NCI-H146 (cell line): ENCODE measurements around the gene CHST15.

Experiments
- DNase-seq: peaks from one replicate; lab custom pipeline; 2025; lab: John Stamatoyannopoulos, UW

The CHST15 gene

DNA sequence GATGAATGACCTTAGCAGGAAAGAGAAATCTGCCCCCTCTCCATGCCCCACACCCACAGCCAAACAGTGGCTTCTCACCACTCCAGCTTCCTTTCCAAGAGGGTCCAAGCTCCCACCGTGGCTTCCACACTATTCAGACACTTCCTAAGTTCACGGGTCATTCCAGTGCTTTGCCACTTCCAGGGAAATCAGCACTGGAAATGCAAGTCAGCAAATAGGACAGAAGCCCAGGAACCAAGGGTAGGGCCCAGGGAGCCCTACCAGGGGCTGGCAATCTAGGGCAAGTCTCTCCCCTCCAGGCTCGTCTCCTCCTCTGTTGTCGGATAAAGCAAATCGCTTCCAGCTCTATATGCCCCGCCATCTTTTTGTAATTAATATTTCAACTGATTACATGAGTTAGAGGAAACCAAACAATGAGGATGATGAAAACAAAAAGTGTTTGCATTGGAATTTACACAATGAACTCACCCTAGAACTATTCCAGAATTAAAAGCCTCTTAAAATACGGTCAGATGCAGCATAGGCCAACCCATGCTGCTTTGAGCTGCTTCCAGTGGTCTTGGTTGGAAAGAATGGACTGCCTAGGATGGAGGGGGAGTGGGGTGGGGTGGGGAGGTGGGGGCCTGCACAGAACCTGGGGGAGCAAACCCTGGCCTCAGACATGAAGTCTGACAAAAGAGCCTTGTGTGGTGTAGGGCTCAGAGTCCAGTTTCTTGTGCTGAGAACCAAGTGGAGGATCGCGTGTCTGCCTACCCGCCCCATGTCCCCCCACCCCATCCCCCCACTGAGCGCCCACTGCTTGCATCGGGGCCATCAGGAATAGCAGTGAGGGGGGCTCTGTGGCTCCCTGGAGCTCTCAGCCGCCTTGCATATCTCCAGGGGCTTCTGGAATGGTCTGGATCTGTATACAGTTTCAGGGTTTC, 127.2 kb downstream of the CHST15 start:
- no peak for DNase-seq

DNA sequence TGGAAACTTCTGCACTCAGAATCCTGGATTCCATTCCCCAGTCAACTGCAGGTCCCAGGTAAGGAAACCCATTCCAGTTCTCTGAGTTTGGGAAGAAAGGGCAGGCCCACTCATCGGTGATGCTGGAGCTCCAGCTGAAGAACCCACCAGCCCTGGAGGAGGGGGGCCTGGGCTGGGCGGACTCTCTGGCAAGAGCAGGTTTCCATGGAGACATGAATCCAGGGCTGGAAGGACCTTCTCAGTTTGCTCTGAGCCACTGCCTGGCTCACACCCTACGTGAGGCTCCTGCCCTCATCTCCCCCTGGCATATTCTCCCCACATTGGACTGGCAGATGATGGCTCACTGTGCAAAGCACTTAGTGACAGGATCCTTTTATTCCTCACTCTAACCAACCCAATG, 128.4 kb downstream of the CHST15 start:
- DNase-seq = no peak

DNA sequence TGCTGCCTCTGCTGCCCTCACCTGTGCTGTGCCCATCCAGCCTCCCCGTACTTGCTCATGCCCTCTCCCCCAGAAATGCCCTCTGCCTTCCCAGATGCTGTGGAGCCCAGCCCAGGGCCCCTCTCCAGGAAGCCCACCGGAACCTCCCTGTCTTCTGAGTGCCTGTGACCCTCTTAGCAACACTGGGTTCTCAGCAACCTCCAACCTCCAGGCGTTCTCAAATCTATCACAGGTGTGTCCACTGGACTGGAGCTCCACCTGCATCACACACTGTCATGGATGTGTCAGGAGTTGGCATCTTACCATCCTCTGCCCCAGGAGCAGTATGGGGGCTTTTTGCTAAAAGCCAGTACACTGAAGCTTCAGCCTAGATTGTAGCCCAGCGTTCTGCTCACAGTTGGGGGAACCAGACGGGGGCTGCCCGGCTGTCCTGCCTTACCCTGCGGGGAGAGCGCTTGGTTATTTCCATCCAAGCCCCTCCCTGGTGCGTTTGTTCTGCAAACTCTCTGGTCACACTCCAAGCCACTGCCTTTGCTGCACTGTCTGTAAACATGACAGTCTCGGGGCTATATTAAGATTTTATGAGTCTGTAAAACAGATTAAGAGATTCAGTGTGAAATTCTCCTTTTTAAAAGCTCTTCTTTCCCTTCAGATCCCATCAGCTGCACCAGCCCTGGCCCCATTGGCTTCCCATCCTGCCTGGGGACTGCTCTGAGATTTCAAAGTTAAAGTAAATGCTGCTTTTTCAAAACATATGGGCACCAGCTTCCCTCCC, 130.5 kb downstream of the CHST15 start:
- DNase-seq = no peak

DNA sequence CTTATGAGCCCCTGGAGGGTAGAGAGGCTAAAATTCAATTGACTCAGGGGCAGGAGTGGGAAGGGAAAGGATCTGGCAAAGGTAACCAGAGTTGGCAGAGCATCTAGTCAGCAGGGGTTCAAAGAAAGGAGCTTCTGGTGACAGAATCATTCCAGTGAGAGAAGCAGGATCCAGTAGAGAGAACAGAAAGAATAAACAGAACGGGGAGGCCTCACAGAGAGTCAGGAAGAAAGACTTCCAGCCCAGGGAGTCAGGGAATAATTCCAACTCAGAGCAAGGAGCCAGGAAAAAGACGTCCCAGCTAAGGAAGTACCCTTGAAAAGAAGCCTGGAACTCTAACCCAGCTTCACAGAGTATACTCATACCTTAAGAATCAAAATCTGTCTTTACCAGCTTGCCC, 135.2 kb downstream of the CHST15 start:
- DNase-seq = no peak
